HL-60 (cell line): ENCODE measurements around the gene LRRC43.
"Not testable (repeated sequence)": the region's sequence is repeated elsewhere in the genome, so short reads cannot be mapped to it uniquely, and the experiment has no call there.

ENCODE experiments used
- DNase-seq, 2 experiments: peaks; one replicate each; pipeline ENCODE4 v3.0.0-alpha.2; 2010 to 2020; ENCODE audit warnings: low read depth in 1 of 2, low spot score in 1 of 2
- H3K27ac ChIP-seq: fragments of 250-450 bp; sonication (Bioruptor Pico); replicated peaks from 2 replicates; pipeline ENCODE4 v1.5.1; 2020; ENCODE audit warnings: mild to moderate bottlenecking, moderate library complexity
- H3K27me3 ChIP-seq: fragments of 250-450 bp; sonication (Bioruptor Pico); 2 replicates; pipeline ENCODE4 v1.5.1; 2021; ENCODE audit warnings: mild to moderate bottlenecking, moderate library complexity; ENCODE audit not compliant: insufficient read depth, poor library complexity, severe bottlenecking
- H3K4me3 ChIP-seq: replicated peaks from 2 replicates; pipeline ENCODE4 v1.5.1; 2011; ENCODE audit warnings: mild to moderate bottlenecking, control low read depth, low read length; ENCODE audit not compliant: insufficient read depth
- CTCF ChIP-seq: IDR thresholded peaks from one replicate; pipeline ENCODE4 v1.5.1; 2011; ENCODE audit warnings: low read length, control low read depth, inconsistent platforms; ENCODE audit not compliant: insufficient read depth
- GABPA ChIP-seq: IDR thresholded peaks from 2 replicates; pipeline ENCODE4 v1.6.1; 2012; ENCODE audit warnings: low read depth
- POLR2AphosphoS5 ChIP-seq: IDR thresholded peaks from 2 replicates; pipeline ENCODE4 v1.6.1; 2012; ENCODE audit warnings: low read depth
- SPI1 ChIP-seq: IDR thresholded peaks from 2 replicates; pipeline ENCODE4 v1.6.1; 2012; ENCODE audit warnings: low read depth, mild to moderate bottlenecking, borderline replicate concordance
- TF ChIP-seq, protein P1 (sequence below): IDR thresholded peaks from 2 replicates; pipeline ENCODE4 v1.6.1; 2012; ENCODE audit warnings: low read depth; ENCODE audit not compliant: insufficient replicate concordance

The LRRC43 gene

DNA sequence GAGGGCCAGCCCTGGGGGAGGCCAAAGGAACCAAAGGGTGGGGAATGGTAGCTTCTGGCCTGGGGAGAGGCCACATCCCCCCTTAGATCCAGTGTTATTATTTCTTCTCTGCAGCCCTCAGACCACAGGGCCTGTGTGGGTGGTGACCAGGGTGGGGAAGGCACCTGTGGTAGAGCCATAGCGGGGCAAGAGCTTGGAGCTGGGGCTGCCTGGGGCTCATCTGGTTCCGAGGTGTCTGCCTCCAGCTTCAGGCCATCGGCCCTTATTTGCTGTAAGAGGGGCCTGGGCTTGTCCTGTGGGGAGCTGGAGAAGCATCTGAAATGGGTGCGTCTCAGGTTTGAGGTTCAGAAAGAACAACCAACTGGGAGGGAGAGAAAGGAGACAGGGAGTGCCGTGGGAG, 18.5 kb downstream of the LRRC43 start:
- TF ChIP-seq POLR2AphosphoS5 (no peak), SPI1 (no peak), GABPA (no peak), CTCF (no peak)
- TF ChIP-seq, protein P1, sequence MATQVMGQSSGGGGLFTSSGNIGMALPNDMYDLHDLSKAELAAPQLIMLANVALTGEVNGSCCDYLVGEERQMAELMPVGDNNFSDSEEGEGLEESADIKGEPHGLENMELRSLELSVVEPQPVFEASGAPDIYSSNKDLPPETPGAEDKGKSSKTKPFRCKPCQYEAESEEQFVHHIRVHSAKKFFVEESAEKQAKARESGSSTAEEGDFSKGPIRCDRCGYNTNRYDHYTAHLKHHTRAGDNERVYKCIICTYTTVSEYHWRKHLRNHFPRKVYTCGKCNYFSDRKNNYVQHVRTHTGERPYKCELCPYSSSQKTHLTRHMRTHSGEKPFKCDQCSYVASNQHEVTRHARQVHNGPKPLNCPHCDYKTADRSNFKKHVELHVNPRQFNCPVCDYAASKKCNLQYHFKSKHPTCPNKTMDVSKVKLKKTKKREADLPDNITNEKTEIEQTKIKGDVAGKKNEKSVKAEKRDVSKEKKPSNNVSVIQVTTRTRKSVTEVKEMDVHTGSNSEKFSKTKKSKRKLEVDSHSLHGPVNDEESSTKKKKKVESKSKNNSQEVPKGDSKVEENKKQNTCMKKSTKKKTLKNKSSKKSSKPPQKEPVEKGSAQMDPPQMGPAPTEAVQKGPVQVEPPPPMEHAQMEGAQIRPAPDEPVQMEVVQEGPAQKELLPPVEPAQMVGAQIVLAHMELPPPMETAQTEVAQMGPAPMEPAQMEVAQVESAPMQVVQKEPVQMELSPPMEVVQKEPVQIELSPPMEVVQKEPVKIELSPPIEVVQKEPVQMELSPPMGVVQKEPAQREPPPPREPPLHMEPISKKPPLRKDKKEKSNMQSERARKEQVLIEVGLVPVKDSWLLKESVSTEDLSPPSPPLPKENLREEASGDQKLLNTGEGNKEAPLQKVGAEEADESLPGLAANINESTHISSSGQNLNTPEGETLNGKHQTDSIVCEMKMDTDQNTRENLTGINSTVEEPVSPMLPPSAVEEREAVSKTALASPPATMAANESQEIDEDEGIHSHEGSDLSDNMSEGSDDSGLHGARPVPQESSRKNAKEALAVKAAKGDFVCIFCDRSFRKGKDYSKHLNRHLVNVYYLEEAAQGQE = no peak
- no peak overlapping the region for H3K4me3 ChIP-seq
- peaks cover 28% of the 10 kb centered on the region for H3K27me3 ChIP-seq
- no peak overlapping the region for H3K27ac ChIP-seq
- no peak for DNase-seq

DNA sequence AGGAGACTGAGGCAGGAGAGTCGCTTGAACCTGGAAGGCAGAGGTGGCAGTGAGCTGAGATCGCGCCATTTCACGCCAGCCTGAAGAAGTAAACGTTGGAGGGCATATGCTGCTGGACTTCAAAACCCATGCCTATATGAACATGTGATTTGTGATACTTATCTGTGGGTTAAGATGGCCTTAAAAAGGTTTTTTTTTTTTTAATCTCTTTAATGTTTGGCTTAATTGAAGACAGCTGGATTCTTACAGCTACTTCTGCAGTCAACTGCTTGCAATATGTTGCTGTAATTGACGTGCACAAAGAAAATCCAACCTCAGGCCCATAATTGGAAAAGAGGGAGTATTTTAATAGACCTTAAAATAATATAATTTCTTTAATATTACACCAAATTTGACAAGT, 19.1 kb downstream of the LRRC43 start:
- Histone ChIP-seq H3K27me3 (peaks cover 28% of the 10 kb centered on the region), H3K4me3 (no peak overlapping the region), H3K27ac (no peak overlapping the region)
- TF ChIP-seq, protein P1 = no peak
- TF ChIP-seq SPI1 = no peak
- TF ChIP-seq GABPA = no peak
- no peak for TF ChIP-seq POLR2AphosphoS5
- no peak for TF ChIP-seq CTCF
- no peak for DNase-seq

DNA sequence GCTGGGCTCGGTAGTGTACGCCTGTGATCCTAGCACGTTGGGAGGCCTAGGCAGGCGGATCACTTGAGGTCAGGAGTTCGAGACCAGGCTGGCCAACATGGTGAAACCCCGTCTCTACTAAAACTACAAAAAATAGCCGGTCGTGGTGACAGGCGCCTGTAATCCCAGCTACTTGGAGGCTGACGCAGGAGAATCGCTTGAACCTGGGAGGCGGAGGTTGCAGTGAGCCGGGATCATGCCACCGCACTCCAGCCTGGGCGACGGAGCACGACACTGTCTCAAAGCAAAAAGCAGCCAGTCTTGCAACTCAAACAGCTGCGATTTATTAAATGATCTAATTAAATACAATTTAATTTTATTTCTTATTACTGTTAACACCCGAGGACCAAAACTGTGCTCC, 19.9 kb downstream of the LRRC43 start:
- not testable (repeated sequence) for H3K4me3 ChIP-seq, H3K27ac ChIP-seq

DNA sequence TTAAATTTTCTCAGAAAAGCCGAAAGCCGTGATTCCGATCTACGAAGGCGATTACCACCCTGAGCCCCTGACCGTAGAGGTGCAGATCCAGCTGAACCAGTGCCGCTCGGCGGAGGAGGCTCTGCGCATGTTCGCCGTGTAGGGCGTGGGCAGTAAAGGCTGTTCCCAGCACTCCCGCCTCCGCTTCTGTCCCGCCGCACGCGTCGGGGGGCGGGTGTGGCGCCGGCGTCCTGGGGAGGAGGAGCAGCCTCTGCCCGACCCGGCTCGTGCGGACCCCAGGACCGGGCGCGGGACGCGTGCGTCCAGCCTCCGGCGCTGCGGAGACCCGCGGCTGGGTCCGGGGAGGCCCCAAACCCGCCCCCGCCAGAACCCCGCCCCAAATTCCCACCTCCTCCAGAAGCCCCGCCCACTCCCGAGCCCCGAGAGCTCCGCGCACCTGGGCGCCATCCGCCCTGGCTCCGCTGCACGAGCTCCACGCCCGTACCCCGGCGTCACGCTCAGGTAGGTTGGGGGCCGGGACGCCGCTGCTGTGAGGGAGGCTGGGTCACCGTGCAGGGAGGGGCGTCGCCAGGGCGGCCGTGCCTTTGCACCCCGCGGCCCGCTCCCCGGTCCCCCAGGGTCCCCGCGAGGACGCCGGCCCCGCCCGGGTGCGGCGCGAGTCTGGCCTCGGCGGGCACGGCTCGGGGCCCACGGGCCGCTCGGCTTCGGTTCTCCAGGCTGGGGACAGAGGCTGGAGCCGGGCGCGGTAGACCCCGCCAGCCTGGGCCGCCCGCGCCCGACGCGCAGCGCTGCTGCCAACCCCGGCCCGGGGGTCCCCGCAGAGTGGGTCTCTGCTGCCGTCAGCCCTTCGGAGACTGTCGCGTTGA, 20.6 kb downstream of the LRRC43 start, which contains the start of gene B3GNT4:
Gene B3GNT4 (plus strand): TSS at position 409 of the 866 bp plus-strand sequence. CDS start 910 bp downstream, outside the sequence.
- no peak for DNase-seq
- Histone ChIP-seq H3K27ac (no peak within 1 kb of the TSS), H3K4me3 (peak within 1 kb of the TSS; percentile 35), H3K27me3 (peaks cover 28% of the 10 kb centered on the region)
- TF ChIP-seq POLR2AphosphoS5 (no peak), GABPA (no peak), CTCF (no peak), SPI1 (no peak)
- TF ChIP-seq, protein P1 = no peak

More for the DNA sequence above, 19.9 kb downstream of the LRRC43 start:
- peaks cover 28% of the 10 kb centered on the region for H3K27me3 ChIP-seq
- DNase-seq = not testable (repeated sequence)
